GM12891 (cell line): ENCODE data around the gene GNAI1.

Experiments
- PAX5 ChIP-seq: IDR thresholded peaks from 2 replicates; pipeline ENCODE4 v1.6.1; 2011; ENCODE audit warnings: low read length, moderate library complexity, mild to moderate bottlenecking; ENCODE audit not compliant: insufficient read depth, severe bottlenecking
- POLR2A ChIP-seq: IDR thresholded peaks from 2 replicates; pipeline ENCODE4 v1.6.1; 2011; ENCODE audit warnings: low read depth, low read length, control low read depth
- POLR2AphosphoS5 ChIP-seq: IDR thresholded peaks from 2 replicates; pipeline ENCODE4 v1.6.1; 2011; ENCODE audit warnings: low read depth, low read length, control low read depth
- POU2F2 ChIP-seq: IDR thresholded peaks from 2 replicates; pipeline ENCODE4 v1.6.1; 2011; ENCODE audit warnings: low read depth, mild to moderate bottlenecking, control low read depth, low read length, moderate library complexity
- SPI1 ChIP-seq: IDR thresholded peaks from 2 replicates; pipeline ENCODE4 v1.6.1; 2011; ENCODE audit warnings: low read depth, low read length, control low read depth
- TAF1 ChIP-seq: IDR thresholded peaks from 2 replicates; pipeline ENCODE4 v1.6.1; 2011; ENCODE audit warnings: low read depth, low read length, control low read depth

DNA sequence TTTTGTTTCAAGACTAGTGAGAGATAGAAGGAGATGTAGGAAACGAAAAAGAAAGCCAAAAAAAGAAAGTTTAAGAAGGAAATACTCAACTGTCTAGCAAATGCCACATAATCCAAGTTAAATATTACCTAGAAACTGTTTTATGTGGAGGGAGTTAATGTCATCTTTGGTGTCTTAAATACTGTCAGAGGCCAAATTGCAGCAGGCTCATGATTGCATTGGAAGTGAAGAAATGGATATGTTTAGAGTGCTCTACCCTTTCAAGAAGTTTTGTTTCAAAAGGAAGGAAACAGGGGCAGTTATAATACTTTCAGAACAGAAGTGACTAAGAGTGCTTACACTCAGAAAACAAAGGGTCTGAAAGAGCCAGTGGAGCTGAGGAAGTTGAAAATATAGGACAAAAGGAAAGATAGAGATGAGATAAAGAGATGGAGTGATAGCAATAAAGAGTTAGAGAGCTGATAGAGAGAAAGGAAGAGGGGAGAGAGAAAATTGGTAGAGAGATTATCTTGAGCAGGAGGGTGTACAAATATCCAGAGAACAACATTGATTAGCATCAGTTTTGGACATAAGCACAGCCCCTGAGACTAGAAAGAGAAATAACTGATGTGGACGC lies 28.0 kb upstream of the GNAI1 start:
- TF ChIP-seq POLR2AphosphoS5 (no peak), POLR2A (no peak), POU2F2 (no peak), TAF1 (no peak), SPI1 (no peak), PAX5 (no peak)
